SHP77 (cell line): ENCODE measurements around the gene ZEB2.
"Not testable (repeated sequence)": the region's sequence is repeated elsewhere in the genome, so short reads cannot be mapped to it uniquely, and the experiment has no call there.

Experiments used
- DNase-seq, 2 experiments: peaks; one replicate each; lab custom pipeline; 2025; lab: John Stamatoyannopoulos, UW

The ZEB2 gene

DNA sequence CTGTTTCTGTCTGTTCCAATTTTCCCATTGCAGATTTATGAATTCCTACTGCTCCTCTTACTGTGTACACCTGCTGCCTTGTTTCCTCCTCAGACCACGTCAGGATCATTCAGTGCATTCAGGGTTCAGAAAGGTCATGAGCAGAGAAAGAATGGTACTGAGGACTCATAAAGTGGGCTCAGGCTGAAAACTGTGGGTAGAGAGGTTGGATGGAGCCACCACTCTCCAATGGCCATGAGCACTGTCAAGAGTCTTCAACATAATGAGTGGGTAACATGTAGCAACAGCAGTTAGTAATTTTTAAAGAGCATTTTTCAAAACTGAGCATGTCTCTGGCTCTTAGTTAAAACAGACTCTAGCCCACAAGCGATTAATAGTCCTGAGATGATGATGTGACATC is 138.2 kb downstream of the ZEB2 start:
- DNase-seq, result no peak

DNA sequence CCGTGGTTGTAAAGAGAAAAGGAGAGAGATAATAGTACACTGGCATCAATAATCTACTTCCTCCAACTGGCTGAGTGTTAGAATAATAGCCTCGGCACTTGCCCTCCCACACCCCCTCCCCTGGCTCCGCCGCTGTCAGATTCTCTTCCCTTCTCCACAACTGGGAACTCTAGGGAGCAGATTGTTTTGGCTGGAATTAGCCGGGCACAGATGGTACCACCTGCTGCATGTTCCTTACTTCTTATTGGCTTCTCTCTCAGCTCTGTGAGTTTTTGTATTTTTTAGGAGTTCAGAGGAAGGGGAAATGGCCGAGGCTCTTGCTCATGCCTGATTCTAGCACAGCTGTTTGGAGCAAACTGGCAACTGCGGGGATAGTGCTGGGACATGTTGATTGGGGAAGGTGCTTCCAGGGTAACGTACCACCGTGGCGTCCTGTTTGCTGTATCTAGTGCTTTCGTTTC is 140.0 kb downstream of the ZEB2 start:
- DNase-seq, result no peak

DNA sequence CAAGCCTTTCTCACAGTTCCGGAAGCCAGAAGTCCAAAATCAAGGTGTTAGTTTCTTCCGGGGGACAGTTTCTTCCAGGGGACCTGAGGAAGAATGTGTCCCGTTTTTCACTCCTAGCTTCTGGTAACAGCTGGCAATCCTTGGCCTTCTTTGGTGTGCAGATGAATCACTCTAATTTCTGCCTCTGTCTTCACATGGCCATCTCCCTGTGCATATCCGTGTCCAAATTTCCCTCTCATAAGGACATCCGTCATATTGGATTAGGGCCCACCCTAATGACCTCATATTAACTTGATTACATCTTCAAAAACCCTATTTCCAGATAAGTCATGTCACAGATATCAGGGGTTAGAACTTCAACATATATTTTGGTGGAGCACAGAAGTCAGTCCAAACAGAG is 141.4 kb downstream of the ZEB2 start:
- no peak for DNase-seq

DNA sequence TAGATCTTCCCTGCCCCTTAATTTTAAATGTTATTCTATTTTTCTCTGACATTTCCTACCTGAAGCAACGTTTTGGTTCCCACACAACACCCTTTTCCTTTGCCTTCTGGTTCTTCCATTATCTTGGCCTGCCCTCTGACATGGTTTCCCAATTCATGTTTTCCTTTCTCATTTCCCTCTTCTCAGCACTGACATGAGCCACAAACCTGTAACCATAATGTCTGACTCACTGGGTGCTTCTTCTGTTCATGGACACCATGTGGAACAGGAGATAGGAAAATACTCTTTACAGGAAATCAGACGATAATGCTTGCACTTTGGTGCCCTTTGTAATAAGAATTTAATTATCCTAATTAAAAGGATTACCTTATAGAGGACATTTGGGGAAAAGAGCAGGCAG is 142.0 kb downstream of the ZEB2 start:
- DNase-seq, result no peak

DNA sequence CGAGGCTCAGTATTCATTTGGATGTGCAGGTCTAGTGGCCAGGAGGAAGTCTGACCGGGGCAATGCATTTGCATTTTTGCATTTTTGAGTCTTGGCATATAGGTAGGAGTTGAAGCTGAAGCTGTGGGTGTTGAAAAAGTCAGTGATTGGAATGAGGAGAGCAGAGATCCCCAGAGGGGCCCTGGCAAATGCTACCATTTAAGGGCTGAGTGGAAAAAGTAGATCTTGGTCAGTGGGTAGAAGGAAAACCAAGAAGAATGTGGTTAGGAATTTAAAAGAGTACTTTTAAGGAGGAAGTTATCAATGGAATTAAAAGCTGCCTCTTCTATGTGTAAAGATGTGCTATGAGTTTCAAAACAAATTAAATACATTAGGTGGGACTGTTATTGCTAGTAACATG is 143.0 kb downstream of the ZEB2 start:
- DNase-seq, result no peak

DNA sequence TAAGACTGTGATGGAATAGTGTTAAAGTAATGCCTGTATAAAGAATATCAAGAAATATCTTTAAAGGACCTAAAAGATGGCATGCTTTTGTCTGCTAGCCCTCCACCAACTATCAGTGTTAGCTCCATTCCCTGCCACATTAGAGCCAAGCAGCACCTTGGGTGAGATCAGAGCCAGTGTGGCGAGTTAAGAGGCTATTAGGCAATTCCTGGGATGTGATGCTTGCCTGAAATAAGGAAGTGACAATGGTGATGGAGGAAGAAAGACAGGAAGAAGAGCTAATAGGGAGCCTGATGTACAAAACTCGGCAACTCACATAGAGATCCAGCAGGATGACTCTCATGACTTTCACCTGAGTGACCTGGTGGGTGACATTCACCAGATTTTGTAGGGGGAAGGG is 143.5 kb downstream of the ZEB2 start:
- DNase-seq, result no peak

DNA sequence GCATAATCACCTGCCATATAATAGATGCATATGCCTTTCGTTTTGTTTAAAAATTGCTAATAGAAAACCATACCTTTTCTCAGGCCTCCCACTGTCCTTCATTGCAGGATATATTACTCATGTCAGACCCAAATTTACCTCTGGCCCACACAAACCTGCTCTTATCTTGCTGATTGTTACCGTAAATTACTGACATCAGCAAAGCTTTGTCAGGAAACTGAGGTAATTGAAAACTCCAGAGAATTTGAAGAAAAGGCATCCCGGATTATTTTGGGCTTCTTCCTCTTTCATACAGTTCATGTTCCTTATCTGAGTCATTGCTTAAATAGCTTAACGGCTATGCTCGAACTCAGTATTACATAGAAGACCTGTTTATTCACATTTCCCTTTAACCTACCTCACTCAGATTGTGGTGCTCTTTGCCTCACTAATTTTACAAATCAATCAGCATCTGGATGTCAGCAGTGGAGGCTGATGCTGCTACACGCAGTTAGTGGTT is 145.7 kb downstream of the ZEB2 start:
- DNase-seq, result no peak

DNA sequence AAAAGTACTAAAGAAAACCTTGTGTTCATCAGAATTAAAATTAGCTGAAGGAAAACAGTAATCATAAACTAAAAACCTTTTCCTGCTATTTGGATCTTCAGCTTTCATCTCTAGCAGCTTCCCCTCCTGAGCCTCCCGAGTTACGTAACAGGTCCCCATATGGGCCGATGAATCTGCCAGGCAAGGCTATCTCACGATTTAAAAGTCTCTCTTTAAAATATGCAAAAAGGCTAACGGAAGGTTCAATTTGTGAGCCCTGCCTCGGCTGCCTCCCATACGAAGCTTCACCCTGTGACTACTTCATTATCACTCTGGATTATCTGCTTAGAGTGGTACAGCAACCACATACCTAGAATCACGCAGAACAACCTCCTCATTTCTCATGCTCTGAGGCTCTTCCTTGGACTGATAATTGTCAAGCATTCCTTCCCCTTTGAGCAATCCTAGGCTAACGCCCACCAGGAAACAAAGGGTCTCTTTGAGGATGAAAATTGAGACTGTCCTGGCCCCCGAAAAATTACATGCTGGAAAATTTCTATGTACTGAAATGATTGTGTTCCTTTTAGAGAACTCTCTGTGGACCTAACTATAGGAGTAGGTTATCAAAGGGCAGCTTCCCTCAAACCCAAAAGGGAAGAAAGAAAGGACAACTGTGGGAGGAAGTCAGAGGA is 147.4 kb downstream of the ZEB2 start:
- DNase-seq, result no peak

DNA sequence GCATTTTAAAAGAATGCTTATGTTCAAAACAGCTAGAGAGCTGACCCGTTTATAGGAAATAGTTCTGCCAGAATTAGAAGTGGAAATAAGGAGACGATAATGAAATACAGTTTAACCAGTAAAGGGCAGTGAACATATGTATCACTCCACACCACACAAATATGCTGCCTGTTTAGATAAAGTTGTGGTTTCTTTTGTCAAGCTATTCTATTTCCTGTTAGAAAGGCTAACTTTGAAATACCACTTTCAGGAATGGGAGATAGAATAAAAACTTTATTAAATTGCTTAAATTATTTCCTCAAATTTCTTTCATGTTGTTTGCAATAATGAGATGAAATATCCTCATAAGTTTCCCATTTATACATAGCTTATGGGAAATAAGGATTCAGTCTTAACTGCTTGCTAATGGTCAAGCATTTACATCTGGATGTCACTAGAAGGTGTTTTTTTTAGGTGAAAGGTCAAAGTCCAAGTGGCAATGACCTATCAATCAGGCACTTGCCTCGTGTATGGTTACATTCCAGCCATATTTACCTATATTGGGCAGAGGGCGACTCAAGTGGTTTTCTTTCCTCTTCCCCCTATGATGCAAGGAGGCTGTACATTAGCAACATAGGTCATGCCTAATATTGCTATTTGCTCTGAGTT is 148.9 kb downstream of the ZEB2 start:
- no peak for DNase-seq

DNA sequence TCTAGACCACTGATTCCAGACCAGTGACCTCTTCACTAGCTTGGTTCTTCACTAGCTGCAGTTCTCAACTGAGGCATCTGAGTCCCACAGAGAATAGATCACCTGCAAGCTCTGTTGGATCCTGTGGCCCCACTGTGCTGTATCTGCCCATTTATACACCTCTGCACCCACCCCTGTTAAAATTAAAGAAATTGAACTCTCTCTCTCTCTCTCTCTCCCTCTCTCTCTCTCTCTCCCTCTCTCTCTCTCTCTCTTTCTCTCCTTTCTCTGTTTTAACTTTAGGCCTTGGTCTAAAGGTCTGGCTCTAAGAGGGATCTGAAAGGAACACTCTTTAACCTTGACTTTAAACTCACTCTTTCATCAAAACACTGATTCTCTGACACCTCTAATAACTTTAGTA is 150.5 kb downstream of the ZEB2 start:
- no peak for DNase-seq

DNA sequence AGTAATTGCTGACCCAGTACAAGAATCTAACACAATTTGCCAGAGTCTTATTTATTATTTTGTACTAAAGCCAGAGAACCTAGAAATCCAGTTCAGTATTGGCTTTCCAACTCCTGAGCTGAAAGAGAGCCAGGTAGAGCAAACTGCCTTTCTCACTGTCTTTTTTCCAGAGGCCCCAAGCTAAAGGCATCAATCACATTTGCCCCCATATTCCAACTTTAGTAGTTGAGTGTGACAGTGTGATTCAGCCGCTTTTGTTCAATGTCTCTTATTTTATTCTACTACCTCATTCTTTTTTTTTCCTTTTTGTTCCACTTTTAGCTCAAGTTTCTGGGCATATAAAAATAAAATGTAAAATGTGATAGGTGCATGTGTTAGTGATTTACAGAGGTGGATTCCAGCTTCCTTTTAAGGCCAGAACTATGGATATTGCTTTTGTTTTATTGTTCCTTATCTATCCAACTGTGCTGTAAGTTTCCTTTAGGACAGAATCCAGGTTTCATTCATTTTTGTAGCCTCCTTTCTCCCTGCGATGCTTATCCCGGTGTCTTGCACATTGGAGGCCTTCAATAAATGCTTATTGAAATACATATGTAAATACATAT is 153.0 kb downstream of the ZEB2 start:
- DNase-seq, result no peak

DNA sequence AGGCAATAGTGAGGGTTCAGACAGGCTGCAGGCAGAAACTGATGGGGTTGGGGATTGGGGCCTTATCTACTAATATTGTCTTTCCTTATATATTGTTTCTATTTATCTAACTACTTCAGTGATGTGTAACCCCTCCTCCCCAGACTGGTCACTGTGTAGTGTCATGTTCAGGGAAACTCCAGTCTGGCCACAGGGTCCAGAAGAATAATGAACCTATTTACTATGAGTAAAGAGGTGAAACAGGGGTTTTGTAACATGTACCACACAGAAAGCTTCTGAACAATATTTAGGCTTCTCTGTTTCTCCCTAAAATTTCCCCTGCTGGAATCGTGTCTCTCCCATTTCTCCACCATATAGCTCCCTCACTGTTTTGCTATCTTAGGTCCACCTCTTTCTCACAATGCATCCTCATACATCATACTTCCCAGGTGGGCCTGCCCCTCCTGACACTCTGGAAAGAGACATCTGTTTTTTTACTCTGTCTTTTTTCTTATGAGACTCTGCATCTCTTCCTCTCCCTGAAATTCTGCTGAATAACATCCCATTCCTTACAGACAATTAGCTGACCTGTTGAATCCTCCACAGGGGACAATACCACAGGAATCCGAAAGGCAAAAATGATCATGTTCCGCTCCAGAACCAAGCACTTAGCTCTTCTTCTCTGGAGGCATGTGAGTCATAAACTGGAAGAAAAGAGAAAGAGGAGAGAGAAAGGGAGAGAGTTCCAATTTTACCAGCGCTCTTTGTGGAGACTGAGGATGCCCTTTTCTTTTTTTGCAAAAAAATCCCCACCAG is 154.8 kb downstream of the ZEB2 start:
- DNase-seq, result no peak

DNA sequence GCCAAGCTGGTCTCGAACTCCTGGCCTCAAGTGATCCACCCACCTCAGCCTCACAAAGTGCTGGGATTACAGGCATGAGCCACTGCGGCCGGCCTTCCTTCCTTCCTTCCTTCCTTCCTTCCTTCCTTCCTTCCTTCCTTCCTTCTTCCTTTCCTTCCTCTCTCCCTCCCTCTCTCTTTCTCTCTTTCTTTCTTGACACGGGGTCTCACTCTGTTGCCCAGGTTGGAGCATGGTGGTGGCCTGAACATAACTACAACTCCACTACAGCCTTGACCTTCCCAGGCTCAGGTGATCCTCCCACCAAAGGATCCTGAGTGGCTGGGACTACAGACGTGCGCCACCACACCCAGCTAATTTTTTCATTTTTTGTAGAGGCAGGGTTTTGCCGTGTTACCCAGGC is 155.7 kb downstream of the ZEB2 start:
- DNase-seq, result not testable (repeated sequence)

DNA sequence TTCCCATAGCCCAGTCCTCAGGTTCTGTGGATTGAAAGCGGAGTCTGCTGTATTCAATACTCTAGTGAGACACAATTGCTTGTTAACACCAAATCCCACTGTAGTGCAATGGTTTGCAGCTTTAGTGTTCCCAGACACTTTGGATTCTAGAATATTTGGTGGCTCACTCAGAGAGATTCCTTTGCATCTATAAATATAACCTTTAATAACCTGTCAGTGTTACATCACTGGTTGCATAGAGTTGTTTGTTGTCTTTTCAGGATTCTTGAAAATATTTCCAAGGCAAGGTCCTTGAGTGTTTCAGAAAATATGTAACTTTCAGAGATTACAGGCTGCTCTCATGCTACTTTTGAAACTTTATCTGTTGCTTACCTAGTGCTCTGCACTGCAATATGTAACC is 157.5 kb downstream of the ZEB2 start:
- DNase-seq, result no peak

DNA sequence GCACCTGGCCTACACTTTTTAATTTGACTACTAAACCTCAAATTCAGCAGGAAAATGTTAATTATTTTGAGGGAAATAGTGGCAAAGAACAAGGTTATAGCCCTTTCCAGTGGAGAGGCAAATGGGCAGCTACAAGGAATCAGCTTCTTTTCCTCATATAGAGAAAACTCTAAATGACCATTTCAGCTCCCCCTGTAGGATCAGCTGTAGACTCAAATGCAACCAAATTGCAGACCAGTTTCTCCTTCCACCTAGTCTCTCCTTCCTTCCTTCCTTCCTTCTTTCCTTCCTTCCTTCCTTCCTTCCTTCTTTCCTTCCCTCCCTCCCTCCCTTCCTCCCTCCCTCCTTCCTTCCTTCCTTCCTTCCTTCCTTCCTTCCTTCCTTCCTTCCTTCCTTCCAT is 158.2 kb downstream of the ZEB2 start:
- DNase-seq, result no peak

DNA sequence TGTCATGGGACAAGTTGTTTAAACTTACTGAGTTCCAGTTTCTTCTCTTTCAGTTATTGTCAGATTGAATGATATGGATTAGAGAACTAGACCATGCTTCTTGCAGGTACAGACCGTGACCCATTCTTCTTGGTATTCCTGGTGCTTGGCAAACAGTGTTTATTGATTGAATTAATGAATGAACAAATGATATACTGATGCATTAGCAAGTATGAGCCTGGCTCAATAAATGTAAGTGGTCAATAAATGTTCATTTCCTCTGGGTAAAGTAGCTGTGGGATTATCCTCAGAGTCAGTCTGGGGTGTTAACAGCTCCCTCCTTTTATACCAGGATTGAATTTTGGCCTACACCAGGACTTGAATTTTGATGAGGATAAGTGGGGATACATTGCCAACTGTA is 160.2 kb downstream of the ZEB2 start:
- DNase-seq, result no peak

DNA sequence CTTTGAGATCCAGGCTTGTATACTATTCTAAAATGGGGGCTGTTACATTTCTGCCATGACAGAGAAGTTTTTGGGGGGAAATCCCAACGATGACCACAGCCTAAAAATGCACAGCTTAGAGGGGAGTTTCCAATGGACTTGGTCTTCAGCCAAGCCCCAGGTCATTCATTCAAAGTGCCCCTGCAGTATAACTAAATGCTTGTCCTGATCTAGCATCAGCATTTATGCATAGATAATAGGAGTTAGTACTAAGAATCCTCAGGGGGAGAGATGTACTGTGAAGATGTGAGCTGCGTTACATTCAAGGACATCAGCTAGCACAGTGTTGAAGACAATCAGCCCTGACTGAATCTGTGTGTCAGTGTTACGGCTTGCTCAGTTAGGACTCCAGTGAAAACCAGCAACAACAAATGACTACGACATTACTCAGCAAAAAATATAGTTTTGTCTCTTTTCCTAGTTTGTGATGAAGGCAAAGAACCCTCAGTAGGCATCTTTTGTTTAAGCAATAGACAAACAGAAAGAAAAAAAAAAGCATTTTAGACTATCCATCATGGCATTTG is 160.9 kb downstream of the ZEB2 start:
- DNase-seq, result no peak

DNA sequence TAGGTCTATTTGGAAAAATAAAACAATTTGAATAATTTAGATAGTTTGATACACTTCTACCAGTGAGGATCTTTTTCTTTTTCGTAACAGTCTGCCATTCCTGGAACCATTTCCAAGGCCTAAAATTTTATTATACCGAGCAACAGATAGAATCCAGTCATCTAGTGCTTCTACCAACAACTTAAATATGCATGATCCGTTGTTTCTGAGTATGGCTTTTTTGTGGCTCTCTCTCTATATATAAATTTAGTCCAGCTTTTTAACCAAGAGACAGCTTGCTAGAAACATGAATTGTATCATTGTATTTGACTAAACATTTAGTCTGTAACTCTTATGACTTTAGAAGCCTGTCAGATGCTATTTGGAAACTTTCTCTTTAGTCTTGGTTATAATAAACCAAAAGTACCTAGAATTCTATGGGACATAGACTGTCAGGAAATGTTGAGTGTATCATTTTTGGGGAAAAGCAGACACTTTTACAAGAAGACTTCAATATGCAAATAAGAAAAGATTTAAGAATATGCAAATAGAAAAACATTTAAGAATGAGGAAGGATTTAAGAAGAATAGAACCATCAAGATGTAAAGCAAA is 161.4 kb downstream of the ZEB2 start:
- DNase-seq, result no peak

DNA sequence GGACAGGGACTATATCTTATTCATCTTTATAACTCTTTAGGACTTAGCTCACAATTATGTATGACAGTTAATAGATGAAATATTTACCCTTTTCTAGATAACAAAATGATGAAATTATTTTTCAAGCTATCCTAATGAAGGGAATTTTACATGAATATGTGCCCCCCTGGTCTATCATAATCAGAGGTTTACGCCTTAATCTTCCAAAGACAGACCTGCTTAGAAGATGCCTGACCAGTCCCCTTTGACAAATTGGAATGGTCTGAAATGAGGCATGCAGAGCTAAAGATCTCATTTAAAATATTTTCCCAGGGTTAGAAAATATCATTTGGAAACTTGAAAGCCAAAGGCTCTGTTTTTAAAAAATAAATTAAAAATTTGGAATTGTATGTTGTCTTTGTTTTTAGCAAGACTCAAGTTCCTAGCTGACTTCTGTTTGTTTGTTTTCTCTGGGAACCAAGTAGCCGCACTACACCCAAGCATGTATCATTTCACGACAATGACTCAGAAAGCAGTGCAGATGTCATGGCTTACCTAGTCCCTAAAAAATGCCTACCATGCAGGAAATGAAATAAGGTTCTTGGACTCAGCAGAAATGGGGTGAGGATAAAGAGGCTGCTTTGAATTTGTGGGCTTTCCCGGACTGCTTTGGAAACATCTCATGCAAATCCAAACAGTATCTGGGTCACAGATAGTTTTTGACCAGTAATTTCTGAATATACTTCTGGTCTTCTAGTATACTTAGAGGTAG is 162.1 kb downstream of the ZEB2 start:
- DNase-seq, result no peak

DNA sequence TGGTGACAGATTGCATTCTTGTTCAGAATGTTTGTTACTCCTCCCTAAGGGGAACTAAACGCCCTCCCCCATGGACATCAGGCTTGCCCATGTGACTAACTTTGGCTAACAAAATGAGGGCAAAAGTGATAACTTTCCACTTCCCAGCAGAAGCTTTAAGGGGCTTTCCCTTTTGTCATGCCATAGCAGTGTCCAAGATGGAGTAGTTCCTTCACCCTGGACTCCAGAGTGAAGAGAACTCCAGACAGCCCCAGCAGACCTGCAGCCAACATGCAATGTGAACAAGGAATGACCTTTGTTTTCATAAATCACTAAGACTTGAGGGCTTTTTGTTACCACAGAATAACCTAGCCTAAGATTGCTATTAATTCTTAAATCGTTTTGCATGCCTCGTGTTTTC is 163.5 kb downstream of the ZEB2 start:
- no peak for DNase-seq

DNA sequence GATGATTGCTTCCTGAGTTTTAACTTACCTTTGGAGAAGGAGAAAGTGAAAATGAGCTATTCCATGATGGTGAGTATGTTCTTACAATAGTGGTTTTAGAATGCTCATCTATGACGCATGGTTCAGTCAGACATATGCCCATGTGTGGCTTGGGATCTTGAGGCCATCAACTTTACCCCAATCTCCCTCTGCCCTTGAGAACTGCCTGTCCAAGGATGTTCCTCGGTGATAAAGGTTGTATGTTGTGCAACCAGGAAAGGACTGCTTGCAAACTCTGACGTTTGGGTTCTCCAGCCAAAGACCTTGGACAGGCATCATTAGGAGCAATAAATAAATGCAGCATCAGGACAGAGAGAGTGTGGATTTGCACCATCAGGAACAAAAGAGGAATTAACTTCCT is 165.0 kb downstream of the ZEB2 start:
- no peak for DNase-seq
